A549 (cell line): ENCODE data around the gene SYNE2. TPM values are rescaled to one million over a fixed set of nuclear protein-coding genes. Genes with fewer than 3 reads are reported as not detected.

Source experiments
- ATAC-seq, 2 experiments: fragments of 200-7000 bp in 1 of 2; fragments of >200 bp in 1 of 2; cut with Nextera tagmentation in 1 of 2; cut with Tn5 transposase in 1 of 2; 3 replicates each; pipeline versions ENCODE4 v1.8.0 to v1.9.1; 2018 to 2020; ENCODE audit warnings: mild to moderate bottlenecking in 1 of 2, moderate library complexity in 1 of 2
- CTCF ChIA-PET: fragments of 300-600 bp; sonication (Branson Sonifier 250); formaldehyde crosslinking; extraction: SDS; loops from one replicate; lab custom pipeline; 2021; ENCODE audit warnings: antibody characterized with exemption, inconsistent platforms; lab: Yijun Ruan, JAX
- POLR2A ChIA-PET: fragments of 350-600 bp; formaldehyde crosslinking; extraction: SDS; loops from one replicate; lab custom pipeline; 2021; ENCODE audit warnings: antibody characterized with exemption, inconsistent platforms; lab: Yijun Ruan, JAX
- DNase-seq, 2 experiments: peaks; one replicate each; pipeline versions ENCODE4 v3.0.0 to v3.0.0-alpha.2; 2011 to 2016; ENCODE audit warnings: low read depth in 1 of 2, low spot score in 1 of 2
- FAIRE-seq: peaks from 2 replicates; lab custom pipeline; 2011; peaks lifted over from hg19 to GRCh38; lab: Jason Lieb, UNC
- H3K27ac ChIP-seq, 2 experiments: fragments of >200 bp; sonication (Bioruptor Twin); formaldehyde crosslinking; 3 replicates each; pipeline ENCODE4 v1.5.1; 2016 to 2017
- H3K4me1 ChIP-seq: fragments of >200 bp; sonication (Bioruptor Twin); formaldehyde crosslinking; 3 replicates; pipeline ENCODE4 v1.6.1; 2016
- H3K4me2 ChIP-seq: fragments of >200 bp; sonication (Bioruptor Twin); formaldehyde crosslinking; 3 replicates; pipeline ENCODE4 v1.6.1; 2016
- H3K4me3 ChIP-seq: fragments of >200 bp; sonication (Bioruptor Twin); formaldehyde crosslinking; 3 replicates; pipeline ENCODE4 v1.5.1; 2016
- H3K9me3 ChIP-seq: fragments of >200 bp; sonication (Bioruptor Twin); formaldehyde crosslinking; 3 replicates; pipeline ENCODE4 v1.6.1; 2016
- BHLHE40 ChIP-seq: IDR thresholded peaks from 2 replicates; pipeline ENCODE4 v1.6.1; 2012; ENCODE audit warnings: low read depth, low read length, inconsistent platforms
- CBX2 ChIP-seq: fragments of 200-600 bp; sonication (generic); IDR thresholded peaks from 2 replicates; pipeline ENCODE4 v1.6.1; 2016; ENCODE audit warnings: low read depth, mild to moderate bottlenecking, borderline replicate concordance
- CBX8 ChIP-seq: fragments of 200-600 bp; sonication (generic); IDR thresholded peaks from 2 replicates; pipeline ENCODE4 v1.6.1; 2016
- CEBPB ChIP-seq, 2 experiments: fragments of >200 bp in 1 of 2; sonication (Bioruptor Twin) in 1 of 2; formaldehyde crosslinking in 1 of 2; IDR thresholded peaks; 2 replicates each; pipeline ENCODE4 v1.6.1; 2012 to 2016
- CHD4 ChIP-seq: fragments of 200-600 bp; sonication (generic); IDR thresholded peaks from 2 replicates; pipeline ENCODE4 v1.6.1; 2016; ENCODE audit warnings: antibody characterized with exemption, mild to moderate bottlenecking, borderline replicate concordance
- CTCF ChIP-seq: fragments of >200 bp; sonication (Bioruptor Twin); formaldehyde crosslinking; IDR thresholded peaks from 3 replicates; pipeline ENCODE4 v1.5.1; 2016
- ESRRA ChIP-seq: fragments of 150-350 bp; IDR thresholded peaks from 2 replicates; pipeline ENCODE4 v1.6.1; 2014; ENCODE audit warnings: mild to moderate bottlenecking, low read length, borderline replicate concordance
- HEYL ChIP-seq: fragments of 250-450 bp; sonication (Bioruptor Pico); IDR thresholded peaks from 2 replicates; pipeline ENCODE4 v1.8.0; 2021; ENCODE audit warnings: mild to moderate bottlenecking, moderate library complexity
- HOXB13 ChIP-seq: fragments of 250-450 bp; sonication (Bioruptor Pico); IDR thresholded peaks from 2 replicates; pipeline ENCODE4 v1.5.0; 2020; ENCODE audit warnings: low read depth, mild to moderate bottlenecking, moderate library complexity
- JUN ChIP-seq, 2 experiments: fragments of >200 bp; sonication (Bioruptor Twin); formaldehyde crosslinking; IDR thresholded peaks; 2 replicates in 1 of 2; 3 replicates in 1 of 2; pipeline ENCODE4 v1.6.1; 2016 to 2017
- MAFK ChIP-seq: fragments of 450-650 bp; IDR thresholded peaks from 2 replicates; pipeline ENCODE4 v1.6.1; 2014; ENCODE audit not compliant: partially characterized antibody
- MYC ChIP-seq: IDR thresholded peaks from 2 replicates; pipeline ENCODE4 v1.6.1; 2012; ENCODE audit warnings: mild to moderate bottlenecking, inconsistent platforms, low read length, improper control_type of control experiment, borderline replicate concordance
- NPAS2 ChIP-seq: fragments of 250-450 bp; sonication (Bioruptor Pico); IDR thresholded peaks from 2 replicates; pipeline ENCODE4 v1.8.0; 2022; ENCODE audit warnings: mild to moderate bottlenecking, moderate library complexity, borderline replicate concordance
- PHF8 ChIP-seq: fragments of 200-600 bp; sonication (generic); IDR thresholded peaks from 2 replicates; pipeline ENCODE4 v1.6.1; 2016; ENCODE audit warnings: low read depth, mild to moderate bottlenecking, antibody characterized with exemption, moderate library complexity, borderline replicate concordance
- POLR2A ChIP-seq: IDR thresholded peaks from 2 replicates; pipeline ENCODE4 v1.6.1; 2012; ENCODE audit warnings: mild to moderate bottlenecking, low read length
- RAD21 ChIP-seq, 2 experiments: fragments of >200 bp in 1 of 2; sonication (Bioruptor Twin) in 1 of 2; formaldehyde crosslinking in 1 of 2; IDR thresholded peaks in 1 of 2; conservative IDR thresholded peaks in 1 of 2; 2 replicates in 1 of 2; 3 replicates in 1 of 2; pipeline ENCODE4 v1.6.1; 2012 to 2018; ENCODE audit warnings: inconsistent platforms in 1 of 2
- RARB ChIP-seq: fragments of 250-450 bp; sonication (Bioruptor Pico); IDR thresholded peaks from 2 replicates; pipeline ENCODE4 v1.8.0; 2021; ENCODE audit warnings: mild to moderate bottlenecking, moderate library complexity
- RCOR1 ChIP-seq: fragments of 150-350 bp; IDR thresholded peaks from 2 replicates; pipeline ENCODE4 v1.6.1; 2014; ENCODE audit warnings: antibody characterized with exemption, low read length, low read depth
- REST ChIP-seq: fragments of 200-600 bp; sonication (generic); IDR thresholded peaks from 2 replicates; pipeline ENCODE4 v1.6.1; 2016; ENCODE audit warnings: antibody characterized with exemption, mild to moderate bottlenecking, moderate library complexity
- RFX5 ChIP-seq: fragments of 450-650 bp; IDR thresholded peaks from 2 replicates; pipeline ENCODE4 v1.7.1; 2014; ENCODE audit warnings: antibody characterized with exemption, mild to moderate bottlenecking, moderate library complexity
- USF2 ChIP-seq: fragments of 450-650 bp; IDR thresholded peaks from 2 replicates; pipeline ENCODE4 v1.6.1; 2014; ENCODE audit warnings: antibody characterized with exemption
- ZC3H11A ChIP-seq: fragments of 450-650 bp; IDR thresholded peaks from 2 replicates; pipeline ENCODE4 v1.6.1; 2014; ENCODE audit warnings: antibody characterized with exemption, mild to moderate bottlenecking
- ZFP36 ChIP-seq: fragments of 450-650 bp; IDR thresholded peaks from 2 replicates; pipeline ENCODE4 v1.6.1; 2014; ENCODE audit warnings: borderline replicate concordance; ENCODE audit not compliant: partially characterized antibody
- ZNF302 ChIP-seq: fragments of 250-450 bp; sonication (Bioruptor Pico); IDR thresholded peaks from 2 replicates; pipeline ENCODE4 v1.9.0; 2021; ENCODE audit warnings: inconsistent platforms, mild to moderate bottlenecking, moderate library complexity
- WGBS: methylation state at CpG from one replicate; pipeline ENCODE4 v1.1.6; 2017; ENCODE audit errors: missing lambda C conversion rate; 5-methylcytosine and 5-hydroxymethylcytosine counted together
- polyA plus RNA-seq, 4 experiments: library from polyadenylated mRNA; depleted of rRNA in 3 of 4; stranded (reverse); fragments of >200 nt; fragmentation: RNase III in 1 of 4; extraction: RNeasy Plus Mini Kit Qiagen cat#74134 plus additional on column Dnase treatment in 1 of 4; gene quantifications; 2 replicates in 3 of 4; 3 replicates in 1 of 4; pipeline ENCODE4 v1.2.3, GENCODE V29; 2011 to 2017
- TF ChIP-seq, protein P1 (sequence below): fragments of 150-350 bp; IDR thresholded peaks from 2 replicates; pipeline ENCODE4 v1.6.1; 2014; ENCODE audit warnings: low read depth, mild to moderate bottlenecking, low read length

The SYNE2 gene
- polyA plus RNA-seq, 2 of the 4 experiments (the other 2 are of a cell fraction) = 3.4 to 11.3 TPM

- WGBS = 93% methylated on average over 1 of the region's 1 CpG
- ChIA-PET CTCF (interaction anchor here (1.6 kb wide), 1 partner anchor 33 kb away, joined by 7 read pairs; no protein-coding TSS in a partner anchor), POLR2A (no interaction called here)
These were observed 19.1 kb upstream of the SYNE2 start for GRCh38 chr14:63833728-63834127.

GRCh38 chr14:63840981-63841380 is 11.8 kb upstream of the SYNE2 start:
- TF ChIP-seq CBX8 (no peak), ZNF302 (no peak), BHLHE40 (no peak), HEYL (CRISPR knock-in tag) (no peak), ZFP36 (no peak), RCOR1 (no peak), MYC (no peak), CBX2 (no peak), NPAS2 (no peak), USF2 (no peak), CHD4 (no peak), REST (no peak), JUN (IDR thresholded peaks at IDR 0.05) (no peak), PHF8 (no peak), MAFK (no peak), RAD21 (conservative IDR thresholded peaks at IDR 0.05 in 1 of 2, IDR thresholded peaks at IDR 0.05 in 1 of 2) (no peak)
- TF ChIP-seq, protein P1, sequence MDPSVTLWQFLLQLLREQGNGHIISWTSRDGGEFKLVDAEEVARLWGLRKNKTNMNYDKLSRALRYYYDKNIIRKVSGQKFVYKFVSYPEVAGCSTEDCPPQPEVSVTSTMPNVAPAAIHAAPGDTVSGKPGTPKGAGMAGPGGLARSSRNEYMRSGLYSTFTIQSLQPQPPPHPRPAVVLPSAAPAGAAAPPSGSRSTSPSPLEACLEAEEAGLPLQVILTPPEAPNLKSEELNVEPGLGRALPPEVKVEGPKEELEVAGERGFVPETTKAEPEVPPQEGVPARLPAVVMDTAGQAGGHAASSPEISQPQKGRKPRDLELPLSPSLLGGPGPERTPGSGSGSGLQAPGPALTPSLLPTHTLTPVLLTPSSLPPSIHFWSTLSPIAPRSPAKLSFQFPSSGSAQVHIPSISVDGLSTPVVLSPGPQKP = no peak
- CTCF ChIA-PET = interaction anchor here (1.2 kb wide), 1 partner anchor 11 kb away, joined by 3 read pairs; the partner anchor contains the start of gene SYNE2
- DNase-seq (no peak), ATAC-seq (no peak), FAIRE-seq (no peak)
- H3K9me3 ChIP-seq = peaks cover 15% of the 10 kb centered on the region; the same call in 2 of the 3 replicates
- POLR2A ChIA-PET = no interaction called here
- H3K27ac ChIP-seq = no peak overlapping the region
- WGBS = 4% methylated on average over 1 of the region's 1 CpG
- no peaks in the 10 kb centered on the region; the same call in 2 of the 3 replicates for H3K4me1 ChIP-seq
- no peak overlapping the region for H3K4me2 ChIP-seq
- no peak overlapping the region for H3K4me3 ChIP-seq

More at GRCh38 chr14:63833728-63834127, 19.1 kb upstream of the SYNE2 start:
- H3K4me3 ChIP-seq = no peak overlapping the region
- H3K4me2 ChIP-seq = no peak overlapping the region
- no peak overlapping the region for H3K27ac ChIP-seq
- FAIRE-seq = no peak
- H3K9me3 ChIP-seq = no peaks in the 10 kb centered on the region
- no peak for TF ChIP-seq POLR2A
- TF ChIP-seq ESRRA = no peak
- no peak for TF ChIP-seq RARB (CRISPR knock-in tag)
- TF ChIP-seq ZC3H11A = no peak
- TF ChIP-seq CTCF = no peak
- no peak for TF ChIP-seq PHF8
- TF ChIP-seq RFX5 = no peak
- no peak for TF ChIP-seq HOXB13 (CRISPR knock-in tag)
- no peak for TF ChIP-seq CEBPB (IDR thresholded peaks at IDR 0.05)
- no peaks in the 10 kb centered on the region; the same call in 2 of the 3 replicates for H3K4me1 ChIP-seq
- peak in 1 of 2 experiments; percentile 14 for DNase-seq
- peak in 1 of 2 experiments; percentile 49; a peak in 2 of 6 replicates for ATAC-seq
